Vagina (tissue), 2 donors: ENCODE data around the gene TELO2.

Experiments used
- POLR2A ChIP-seq, 2 donors: fragments of 450-650 bp; IDR thresholded peaks; one replicate each; pipeline ENCODE4 v1.6.1; 2017; ENCODE audit warnings: antibody characterized with exemption in 2 of 2, mild to moderate bottlenecking in 2 of 2, moderate library complexity in 2 of 2
- POLR2AphosphoS5 ChIP-seq, 2 donors: sonication (generic); formaldehyde crosslinking; IDR thresholded peaks; one replicate each; pipeline ENCODE4 v1.9.0; 2017; ENCODE audit warnings: antibody characterized with exemption in 2 of 2, mild to moderate bottlenecking in 2 of 2, low read depth in 1 of 2; ENCODE audit not compliant: insufficient read depth in 1 of 2
- TF ChIP-seq, protein P1 (sequence below), 3 experiments: fragments of 450-650 bp in 2 of 3; fragments of 200-600 bp in 1 of 3; sonication (generic) in 1 of 3; IDR thresholded peaks; one replicate each; pipeline ENCODE4 v1.5.1; 2017 to 2019; ENCODE audit warnings: antibody characterized with exemption in 3 of 3, mild to moderate bottlenecking in 2 of 3, moderate library complexity in 2 of 3

DNA sequence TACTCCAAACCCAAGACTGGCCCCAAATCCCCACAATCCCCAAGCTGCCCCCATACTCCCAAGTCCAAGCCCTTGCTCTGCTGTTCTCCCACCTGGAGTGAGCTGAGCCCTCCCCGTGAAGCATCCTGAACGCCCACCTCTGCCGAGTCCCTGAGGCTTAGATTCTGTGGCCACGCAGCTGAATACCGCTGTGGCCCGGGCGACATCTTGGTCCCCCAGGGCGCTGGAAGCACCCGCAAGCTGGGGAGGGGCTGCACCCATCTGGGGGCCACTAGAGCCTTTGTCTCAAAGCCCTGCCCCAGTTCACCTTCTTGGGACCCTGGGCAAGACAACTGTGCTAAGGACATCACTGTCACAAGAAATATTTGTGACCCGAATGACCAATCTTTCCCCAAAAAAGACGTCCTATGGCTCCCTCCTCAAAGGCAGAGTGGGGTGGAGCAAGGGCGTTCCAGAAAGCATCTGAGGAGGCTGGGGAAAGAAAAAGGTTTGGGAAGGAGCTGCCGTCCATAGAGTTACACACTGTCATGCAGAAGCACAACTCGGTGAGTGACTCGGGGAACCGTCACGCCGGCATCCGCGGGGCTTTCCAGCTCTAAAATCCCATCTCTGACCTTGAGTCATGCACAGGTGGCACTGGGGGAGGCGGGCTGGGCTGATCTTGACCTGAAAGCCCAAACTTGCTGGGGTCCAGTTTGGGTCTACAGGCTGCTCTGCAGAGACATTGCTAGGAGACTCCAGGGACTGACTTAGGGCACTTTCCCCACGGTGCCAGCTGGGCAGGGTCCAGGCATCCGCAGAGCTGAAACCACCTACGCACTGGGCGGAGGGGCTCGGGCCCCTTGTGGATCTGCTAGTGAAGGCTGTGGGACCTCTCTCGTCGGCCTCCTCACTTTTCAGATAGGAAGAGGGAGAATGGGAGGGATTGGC lies 11.0 kb upstream of the TELO2 start:
- TF ChIP-seq, protein P1, sequence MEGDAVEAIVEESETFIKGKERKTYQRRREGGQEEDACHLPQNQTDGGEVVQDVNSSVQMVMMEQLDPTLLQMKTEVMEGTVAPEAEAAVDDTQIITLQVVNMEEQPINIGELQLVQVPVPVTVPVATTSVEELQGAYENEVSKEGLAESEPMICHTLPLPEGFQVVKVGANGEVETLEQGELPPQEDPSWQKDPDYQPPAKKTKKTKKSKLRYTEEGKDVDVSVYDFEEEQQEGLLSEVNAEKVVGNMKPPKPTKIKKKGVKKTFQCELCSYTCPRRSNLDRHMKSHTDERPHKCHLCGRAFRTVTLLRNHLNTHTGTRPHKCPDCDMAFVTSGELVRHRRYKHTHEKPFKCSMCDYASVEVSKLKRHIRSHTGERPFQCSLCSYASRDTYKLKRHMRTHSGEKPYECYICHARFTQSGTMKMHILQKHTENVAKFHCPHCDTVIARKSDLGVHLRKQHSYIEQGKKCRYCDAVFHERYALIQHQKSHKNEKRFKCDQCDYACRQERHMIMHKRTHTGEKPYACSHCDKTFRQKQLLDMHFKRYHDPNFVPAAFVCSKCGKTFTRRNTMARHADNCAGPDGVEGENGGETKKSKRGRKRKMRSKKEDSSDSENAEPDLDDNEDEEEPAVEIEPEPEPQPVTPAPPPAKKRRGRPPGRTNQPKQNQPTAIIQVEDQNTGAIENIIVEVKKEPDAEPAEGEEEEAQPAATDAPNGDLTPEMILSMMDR (IDR thresholded peaks at IDR 0.05): no peak
- TF ChIP-seq POLR2A (IDR thresholded peaks at IDR 0.05) (no peak), POLR2AphosphoS5 (IDR thresholded peaks at IDR 0.05; ENCODE audit: insufficient read depth in 1 of 2, low read depth in 1 of 2) (no peak)
